ENCODE results near the gene GNAT3. TPM values are rescaled to one million over a fixed set of nuclear protein-coding genes. Genes with fewer than 3 reads are reported as not detected.

Gene GNAT3
- not detected in 5 replicates for total RNA-seq (2022; extraction: Qiagen RNA extraction)

GRCh38 chr7:80511964-80512363, at the start of gene GNAT3:
GNAT3 (minus strand) TSS chr7:80512064; CDS start chr7:80511926, 138 bp downstream.

Other genes with a start within 250 kb of the GNAT3 start
- gene CD36, start 126.6 kb upstream of the GNAT3 start, total RNA-seq (2022; extraction: Qiagen RNA extraction) = 0.27 to 0.32 TPM (median 0.28 TPM) in 3 of 5 replicates, not detected in the others